Measurements from ENCODE around the gene FRMPD3. TPM values are rescaled to one million over a fixed set of nuclear protein-coding genes. Genes with fewer than 3 reads are reported as not detected.

Gene FRMPD3
- total RNA-seq, 1 experiment from 2014 or later, result not detected

DNA sequence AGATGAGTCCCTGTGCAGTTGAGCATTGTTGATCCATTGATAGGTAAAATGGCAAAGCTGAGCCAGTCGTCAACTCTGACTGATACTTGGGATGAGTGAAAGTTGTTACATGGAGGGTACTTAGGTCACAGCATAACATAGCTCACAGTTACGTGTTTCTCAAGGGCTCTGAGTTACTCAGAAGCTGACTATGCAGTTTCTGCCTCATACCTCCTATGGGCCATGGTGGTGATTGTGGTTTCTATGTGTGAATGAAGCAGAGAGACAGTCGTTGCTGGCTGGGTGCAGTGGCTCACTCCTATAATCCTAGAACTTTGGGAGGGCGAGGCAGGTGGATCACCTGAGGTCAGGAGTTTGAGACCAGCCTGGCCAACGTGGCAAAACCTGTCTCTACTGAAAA is 30.8 kb downstream of the FRMPD3 start:
- no peak for DNase-seq (ENCODE audit: low read depth)

GRCh38 chrX:107482046-107482445 is 32.6 kb downstream of the FRMPD3 start:
- no peak for DNase-seq (ENCODE audit: low read depth)

DNA sequence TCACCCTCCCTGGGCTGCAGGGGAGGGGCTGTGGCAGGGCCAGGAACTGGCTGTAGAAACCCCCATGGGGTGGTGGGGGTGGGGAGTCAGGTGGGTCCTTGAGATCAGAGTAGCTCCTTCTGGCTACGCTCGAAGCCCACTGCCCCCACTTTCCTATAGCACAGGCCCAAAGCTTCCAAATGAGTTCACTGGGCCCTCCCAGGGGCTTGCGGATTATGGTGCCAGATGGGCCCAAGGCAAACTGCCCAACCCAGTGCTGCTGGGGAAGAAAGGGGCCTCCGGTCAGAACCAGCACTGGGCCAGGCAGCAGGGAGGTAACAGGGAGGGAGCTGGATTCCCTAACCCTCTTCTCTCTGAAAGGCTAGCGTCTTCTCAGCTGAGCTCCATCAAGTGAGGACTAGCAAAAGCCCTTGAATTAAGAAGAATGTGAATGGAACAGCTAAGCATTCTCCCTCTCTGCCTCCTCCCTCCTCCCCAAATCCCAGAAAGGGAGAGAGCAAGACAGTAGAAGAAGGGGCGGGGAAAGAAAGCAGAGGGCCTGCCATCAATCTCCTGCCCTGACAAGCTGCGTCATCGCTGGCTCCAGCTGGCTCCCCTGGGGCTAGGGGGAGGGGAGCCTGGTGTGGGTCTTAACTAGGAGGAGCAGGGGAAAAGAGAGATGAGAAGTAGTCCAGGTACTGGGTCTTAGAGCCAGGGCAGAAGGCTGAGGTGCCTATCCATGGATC is 34.7 kb downstream of the FRMPD3 start:
- peak; percentile 31 for DNase-seq (ENCODE audit: low read depth)

- DNase-seq (ENCODE audit: low read depth), result peak; percentile 3
These were observed 35.6 kb downstream of the FRMPD3 start for GRCh38 chrX:107485013-107485412.

- DNase-seq (ENCODE audit: low read depth), result no peak
These were observed 43.7 kb downstream of the FRMPD3 start for GRCh38 chrX:107493141-107493540.

- peak; percentile 1 for DNase-seq (ENCODE audit: low read depth)
These were observed 47.3 kb downstream of the FRMPD3 start for GRCh38 chrX:107496786-107497185.

Other genes with a start within 250 kb of the FRMPD3 start
- gene NUP62CL, start 243.2 kb upstream of the FRMPD3 start, total RNA-seq (2014; rRNA removed; shearing (Covaris generic)), result 0.29 TPM in 1 of 2 replicates, not detected in the other
- gene DNAAF6, start 243.0 kb upstream of the FRMPD3 start, total RNA-seq (2014; rRNA removed; shearing (Covaris generic)), result not detected in 2 replicates
- 38.3 and 41.8 TPM in 2 replicates for gene PRPS1, start 178.9 kb downstream of the FRMPD3 start, total RNA-seq (2014; rRNA removed; shearing (Covaris generic))

All from RPMI7951 (cell line).